HEK293 (cell line): ENCODE measurements around the gene FTO.
A peak's percentile ranks its signal among the peaks of the same experiment; 100 is the strongest.

Experiments
- FEZF1 ChIP-seq: fragments of 450-650 bp; formaldehyde crosslinking; IDR thresholded peaks from 2 replicates; pipeline ENCODE4 v1.5.1; 2016; ENCODE audit warnings: missing biosample characterization, missing genetic modification characterization
- HOXA7 ChIP-seq: sonication (generic); formaldehyde crosslinking; IDR thresholded peaks from 2 replicates; pipeline ENCODE4 v1.8.1; 2022; ENCODE audit warnings: missing genetic modification reagents, borderline replicate concordance
- INSM2 ChIP-seq: fragments of 450-650 bp; formaldehyde crosslinking; IDR thresholded peaks from 2 replicates; pipeline ENCODE4 v1.5.1; 2016; ENCODE audit warnings: missing biosample characterization, missing genetic modification characterization
- KLF16 ChIP-seq: fragments of 450-650 bp; formaldehyde crosslinking; IDR thresholded peaks from 2 replicates; pipeline ENCODE4 v1.5.1; 2017; ENCODE audit warnings: missing biosample characterization, missing genetic modification characterization
- KLF8 ChIP-seq: fragments of 450-650 bp; formaldehyde crosslinking; IDR thresholded peaks from 2 replicates; pipeline ENCODE4 v1.5.1; 2016; ENCODE audit warnings: missing biosample characterization, missing genetic modification characterization
- OVOL3 ChIP-seq: fragments of 450-650 bp; formaldehyde crosslinking; IDR thresholded peaks from 2 replicates; pipeline ENCODE4 v1.5.1; 2016; ENCODE audit warnings: missing biosample characterization, missing genetic modification characterization
- PBX3 ChIP-seq: sonication (generic); formaldehyde crosslinking; IDR thresholded peaks from 2 replicates; pipeline ENCODE4 v1.8.1; 2022; ENCODE audit warnings: mild to moderate bottlenecking, moderate library complexity, missing genetic modification reagents
- REPIN1 ChIP-seq: fragments of 450-650 bp; formaldehyde crosslinking; IDR thresholded peaks from 2 replicates; pipeline ENCODE4 v1.5.1; 2017; ENCODE audit warnings: missing biosample characterization, missing genetic modification characterization, low read depth
- SP2 ChIP-seq: fragments of 450-650 bp; formaldehyde crosslinking; IDR thresholded peaks from 2 replicates; pipeline ENCODE4 v1.5.1; 2016; ENCODE audit warnings: missing biosample characterization, missing genetic modification characterization
- SP7 ChIP-seq: fragments of 450-650 bp; formaldehyde crosslinking; IDR thresholded peaks from 2 replicates; pipeline ENCODE4 v1.5.1; 2016; ENCODE audit warnings: missing biosample characterization, missing genetic modification characterization
- TSHZ1 ChIP-seq: fragments of 450-650 bp; formaldehyde crosslinking; IDR thresholded peaks from 2 replicates; pipeline ENCODE4 v1.5.1; 2016; ENCODE audit warnings: missing biosample characterization, missing genetic modification characterization, borderline replicate concordance
- ZBTB10 ChIP-seq: fragments of 450-650 bp; formaldehyde crosslinking; IDR thresholded peaks from 2 replicates; pipeline ENCODE4 v1.5.1; 2016; ENCODE audit warnings: missing biosample characterization, missing genetic modification characterization
- ZBTB11 ChIP-seq: fragments of 450-650 bp; formaldehyde crosslinking; conservative IDR thresholded peaks from 2 replicates; pipeline ENCODE4 v1.5.1; 2016; ENCODE audit warnings: low read depth, missing biosample characterization, missing genetic modification characterization
- ZBTB21 ChIP-seq: fragments of 450-650 bp; formaldehyde crosslinking; IDR thresholded peaks from 2 replicates; pipeline ENCODE4 v1.5.1; 2017; ENCODE audit warnings: missing biosample characterization, missing genetic modification characterization
- ZNF18 ChIP-seq: fragments of 450-650 bp; formaldehyde crosslinking; IDR thresholded peaks from 2 replicates; pipeline ENCODE4 v1.5.1; 2016; ENCODE audit warnings: missing biosample characterization, missing genetic modification characterization
- ZNF221 ChIP-seq: fragments of 450-650 bp; formaldehyde crosslinking; IDR thresholded peaks from 2 replicates; pipeline ENCODE4 v1.5.1; 2017; ENCODE audit warnings: missing biosample characterization, missing genetic modification characterization, borderline replicate concordance
- ZNF324 ChIP-seq: fragments of 450-650 bp; formaldehyde crosslinking; IDR thresholded peaks from 2 replicates; pipeline ENCODE4 v1.5.1; 2016; ENCODE audit warnings: missing biosample characterization, missing genetic modification characterization
- ZNF341 ChIP-seq: fragments of 450-650 bp; formaldehyde crosslinking; IDR thresholded peaks from 2 replicates; pipeline ENCODE4; 2016; ENCODE audit warnings: low read depth, missing biosample characterization, missing genetic modification characterization
- ZNF48 ChIP-seq: fragments of 450-650 bp; formaldehyde crosslinking; IDR thresholded peaks from 2 replicates; pipeline ENCODE4 v1.5.1; 2016; ENCODE audit warnings: missing biosample characterization, missing genetic modification characterization
- ZNF529 ChIP-seq: fragments of 450-650 bp; formaldehyde crosslinking; IDR thresholded peaks from 2 replicates; pipeline ENCODE4 v1.5.1; 2017; ENCODE audit warnings: missing genetic modification characterization, missing biosample characterization; ENCODE audit not compliant: insufficient replicate concordance
- ZNF544 ChIP-seq: fragments of 450-650 bp; formaldehyde crosslinking; IDR thresholded peaks from 2 replicates; pipeline ENCODE4 v1.5.0; 2017; ENCODE audit warnings: missing biosample characterization, missing genetic modification characterization
- ZNF549 ChIP-seq: fragments of 450-650 bp; IDR thresholded peaks from 2 replicates; pipeline ENCODE4 v1.5.1; 2018; ENCODE audit warnings: missing biosample characterization, missing genetic modification characterization, mild to moderate bottlenecking, inconsistent platforms, moderate library complexity
- ZNF561 ChIP-seq: fragments of 450-650 bp; IDR thresholded peaks from 2 replicates; pipeline ENCODE4 v1.5.1; 2018; ENCODE audit warnings: missing biosample characterization, missing genetic modification characterization, borderline replicate concordance
- ZNF623 ChIP-seq: fragments of 450-650 bp; formaldehyde crosslinking; IDR thresholded peaks from 2 replicates; pipeline ENCODE4 v1.5.1; 2016; ENCODE audit warnings: missing biosample characterization, missing genetic modification characterization
- ZNF792 ChIP-seq: fragments of 450-650 bp; formaldehyde crosslinking; IDR thresholded peaks from 2 replicates; pipeline ENCODE4 v1.5.1; 2016; ENCODE audit warnings: missing biosample characterization, missing genetic modification characterization
- ZSCAN16 ChIP-seq: fragments of 450-650 bp; formaldehyde crosslinking; IDR thresholded peaks from 2 replicates; pipeline ENCODE4 v1.5.1; 2016; ENCODE audit warnings: missing biosample characterization, missing genetic modification characterization

FTO gene

GRCh38 chr16:53714205-53715022 lies 10.5 kb downstream of the FTO start (continued):
- TF ChIP-seq ZNF341 (tag by site-specific recombination) (no peak), OVOL3 (tag by site-specific recombination) (no peak), KLF8 (no peak), ZNF561 (tag by site-specific recombination) (no peak), ZNF18 (tag by site-specific recombination) (no peak), ZNF549 (no peak), ZBTB11 (no peak), REPIN1 (tag by site-specific recombination) (no peak), ZBTB10 (tag by site-specific recombination) (no peak), ZNF623 (no peak), ZNF544 (tag by site-specific recombination) (no peak), INSM2 (tag by site-specific recombination) (no peak), SP7 (tag by site-specific recombination) (no peak; the same call in 1 of the 2 replicates), KLF16 (no peak), ZNF792 (tag by site-specific recombination) (no peak), ZSCAN16 (no peak), ZNF221 (tag by site-specific recombination) (no peak), PBX3 (CRISPR knock-in tag) (no peak), SP2 (tag by site-specific recombination) (no peak), ZNF529 (tag by site-specific recombination) (no peak), HOXA7 (CRISPR knock-in tag) (no peak), FEZF1 (tag by site-specific recombination) (peak; percentile 76), TSHZ1 (tag by site-specific recombination) (peak; percentile 59; the same call in 1 of the 2 replicates), ZNF48 (tag by site-specific recombination) (no peak), ZBTB21 (no peak), ZNF324 (tag by site-specific recombination) (no peak)
